ENCODE data around the gene NFATC2. TPM values are rescaled to one million over a fixed set of nuclear protein-coding genes. Genes with fewer than 3 reads are reported as not detected.

The NFATC2 gene
- total RNA-seq, 1 experiment from 2014 or later, result 5.0 TPM

DNA sequence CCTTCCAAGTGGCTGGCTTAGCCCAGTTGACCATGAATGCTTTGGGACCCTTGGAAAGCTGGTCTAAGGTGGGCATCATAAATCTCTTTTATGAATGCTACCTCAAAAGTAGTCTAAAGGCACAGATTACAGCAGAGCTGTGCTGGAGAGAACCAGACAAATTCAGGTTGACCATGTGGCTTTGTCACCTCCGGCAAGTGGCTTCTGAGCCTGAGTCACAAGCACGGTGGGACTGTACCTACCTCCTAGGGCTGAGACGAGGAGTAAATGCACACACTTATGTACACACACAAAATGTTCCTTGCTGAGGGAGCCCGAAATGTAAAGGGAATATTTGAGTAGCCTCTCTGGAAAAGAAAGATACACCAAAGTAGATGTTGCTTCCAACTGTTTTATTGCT is 155.9 kb downstream of the NFATC2 start:
- DNase-seq (ENCODE audit: low read depth, low spot score), result no peak
- ChIA-PET POLR2A (no interaction called here), RAD21 (ENCODE audit: low non-redundant PET in 1 of 2, low total read pairs in 2 of 2, uncharacterized antibody in 2 of 2, unreplicated experiment in 2 of 2) (interaction anchor here (0.6 to 1.1 kb wide), 3 partner anchors 209 to 238 kb away, joined by 3 to 13 read pairs (median 4); no protein-coding TSS in a partner anchor), CTCF (interaction anchor here (1.0 to 2.8 kb wide), 12 partner anchors 9 to 697 kb away, joined by 3 to 56 read pairs (median 4); partner anchors contain the start of gene NFATC2)
- no peak overlapping the region for H3K27ac ChIP-seq (ENCODE audit: low read depth, low read length)
- H3K4me3 ChIP-seq (replicated peaks in 1 of 2; ENCODE audit: low read depth in 1 of 2, low read length in 2 of 2), result no peak overlapping the region
- no peaks in the 10 kb centered on the region for H3K36me3 ChIP-seq (ENCODE audit: control insufficient read depth in 1 of 2, insufficient read depth in 2 of 2, low read length in 2 of 2)
- no peak overlapping the region for H3K9ac ChIP-seq (ENCODE audit: low read length)
- no peaks in the 10 kb centered on the region for H3K9me2 ChIP-seq (ENCODE audit: insufficient read depth)
- no peaks in the 10 kb centered on the region for H3K27me3 ChIP-seq (ENCODE audit: insufficient read depth, low read length)
- H3K4me2 ChIP-seq (ENCODE audit: low read length), result no peak overlapping the region
- H3K4me1 ChIP-seq (ENCODE audit: control insufficient read depth in 1 of 2, insufficient read depth in 2 of 2, low read length in 2 of 2), result no peaks in the 10 kb centered on the region; a peak in 1 of 4 replicates
- ATAC-seq, result no peak
- no peaks in the 10 kb centered on the region for H4K20me1 ChIP-seq (ENCODE audit: insufficient read depth)
- no peaks in the 10 kb centered on the region for H3K79me2 ChIP-seq (ENCODE audit: insufficient read depth, low read length)
- TF ChIP-seq CBX3 (IDR thresholded peaks at IDR 0.05; ENCODE audit: low read depth), result no peak
- no peak for TF ChIP-seq ELF1 (IDR thresholded peaks at IDR 0.05; ENCODE audit: borderline replicate concordance, low read depth)
- TF ChIP-seq, protein P1, sequence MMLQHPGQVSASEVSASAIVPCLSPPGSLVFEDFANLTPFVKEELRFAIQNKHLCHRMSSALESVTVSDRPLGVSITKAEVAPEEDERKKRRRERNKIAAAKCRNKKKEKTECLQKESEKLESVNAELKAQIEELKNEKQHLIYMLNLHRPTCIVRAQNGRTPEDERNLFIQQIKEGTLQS (IDR thresholded peaks at IDR 0.05), result no peak
- no peak for TF ChIP-seq FOSL1 (IDR thresholded peaks at IDR 0.05; ENCODE audit: low read depth)
- TF ChIP-seq EGR1 (IDR thresholded peaks at IDR 0.05; ENCODE audit: low read depth), result no peak
- no peak for TF ChIP-seq ZFX (IDR thresholded peaks at IDR 0.05)
- TF ChIP-seq CEBPB (IDR thresholded peaks at IDR 0.05; ENCODE audit: low read depth), result no peak
- H3K9me3 ChIP-seq (ENCODE audit: control insufficient read depth in 1 of 2, insufficient read depth in 1 of 2, low read depth in 1 of 2, low read length in 2 of 2), result no peaks in the 10 kb centered on the region
- H2AFZ ChIP-seq (ENCODE audit: low read depth, low read length, poor library complexity, severe bottlenecking), result no peak overlapping the region
- intact Hi-C loops (cut with micrococcal nuclease), result loop anchor here (1.0 to 5.0 kb wide), 2 partner anchors 146 to 209 kb away; no protein-coding TSS in a partner anchor
- no TSS peak for BruUV-seq (replicated peaks)

DNA sequence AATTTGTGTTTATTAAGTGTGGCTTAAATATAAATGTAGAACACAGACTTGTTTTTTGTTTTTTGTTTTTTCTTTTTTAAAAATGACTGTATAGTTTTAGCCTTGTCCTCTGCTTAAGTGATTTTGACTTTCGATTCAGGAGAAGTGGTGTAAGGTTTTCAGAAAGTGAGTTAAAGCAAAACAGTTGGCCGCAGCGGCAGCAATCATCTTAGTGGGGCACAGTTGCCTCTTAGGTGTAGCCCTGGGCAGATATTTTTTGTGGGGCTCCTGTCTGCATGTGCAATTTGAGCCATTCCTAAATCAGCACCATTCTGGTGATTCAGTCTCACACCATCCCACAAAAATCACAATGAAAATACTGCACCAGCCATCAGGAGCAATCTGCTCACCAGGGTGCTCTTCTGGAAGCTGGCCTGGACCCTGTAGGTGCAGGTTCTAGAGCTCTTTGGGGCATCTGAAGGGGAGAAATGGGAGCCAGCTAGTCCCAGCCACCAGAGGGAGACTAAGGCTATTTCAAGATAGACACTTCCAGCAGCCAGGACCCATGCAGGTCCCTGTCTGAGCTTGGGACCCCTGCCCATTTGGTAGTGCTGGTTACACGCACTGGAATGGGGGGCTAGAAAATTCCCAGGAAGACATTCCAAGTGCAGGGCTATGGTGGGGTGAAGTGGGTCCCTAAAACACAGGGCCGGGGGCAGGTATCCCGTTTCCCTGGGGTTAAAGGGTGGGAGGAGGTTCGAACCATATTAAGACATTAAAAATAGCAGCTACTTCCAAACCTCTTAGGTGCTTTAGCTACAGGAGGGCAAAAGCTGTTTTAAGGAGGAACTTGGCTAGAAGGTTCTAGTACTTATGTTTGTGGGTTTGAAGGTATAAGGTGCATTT is 156.6 kb downstream of the NFATC2 start:
- H4K20me1 ChIP-seq (ENCODE audit: insufficient read depth), result no peaks in the 10 kb centered on the region
- H3K9ac ChIP-seq (ENCODE audit: low read length), result no peak overlapping the region
- H2AFZ ChIP-seq (ENCODE audit: low read depth, low read length, poor library complexity, severe bottlenecking), result no peak overlapping the region
- ATAC-seq, result peak; percentile 87
- no peak overlapping the region for H3K4me3 ChIP-seq (replicated peaks in 1 of 2; ENCODE audit: low read depth in 1 of 2, low read length in 2 of 2)
- ChIA-PET CTCF (interaction anchor here (0.7 to 2.8 kb wide), 14 partner anchors 10 to 697 kb away, joined by 3 to 56 read pairs (median 4); partner anchors contain the start of gene NFATC2), RAD21 (ENCODE audit: low non-redundant PET in 1 of 2, low total read pairs in 2 of 2, uncharacterized antibody in 2 of 2, unreplicated experiment in 2 of 2) (interaction anchor here (0.6 to 1.1 kb wide), 4 partner anchors 209 to 238 kb away, joined by 3 to 13 read pairs (median 4); no protein-coding TSS in a partner anchor), POLR2A (no interaction called here)
- no TSS peak for BruUV-seq (replicated peaks)
- H3K27me3 ChIP-seq (ENCODE audit: insufficient read depth, low read length), result no peaks in the 10 kb centered on the region
- H3K4me1 ChIP-seq (ENCODE audit: control insufficient read depth in 1 of 2, insufficient read depth in 2 of 2, low read length in 2 of 2), result no peaks in the 10 kb centered on the region; a peak in 1 of 4 replicates
- no peaks in the 10 kb centered on the region for H3K79me2 ChIP-seq (ENCODE audit: insufficient read depth, low read length)
- peak; percentile 24 for DNase-seq (ENCODE audit: low read depth, low spot score)
- H3K36me3 ChIP-seq (ENCODE audit: control insufficient read depth in 1 of 2, insufficient read depth in 2 of 2, low read length in 2 of 2), result no peaks in the 10 kb centered on the region
- H3K27ac ChIP-seq (ENCODE audit: low read depth, low read length), result no peak overlapping the region
- intact Hi-C loops (cut with micrococcal nuclease), result loop anchor here (1.0 to 5.0 kb wide), 2 partner anchors 146 to 209 kb away; no protein-coding TSS in a partner anchor
- no peak overlapping the region for H3K4me2 ChIP-seq (ENCODE audit: low read length)
- TF ChIP-seq RAD21 (IDR thresholded peaks at IDR 0.05; ENCODE audit: low read depth), result peak; percentile 81
- TF ChIP-seq, protein P2, sequence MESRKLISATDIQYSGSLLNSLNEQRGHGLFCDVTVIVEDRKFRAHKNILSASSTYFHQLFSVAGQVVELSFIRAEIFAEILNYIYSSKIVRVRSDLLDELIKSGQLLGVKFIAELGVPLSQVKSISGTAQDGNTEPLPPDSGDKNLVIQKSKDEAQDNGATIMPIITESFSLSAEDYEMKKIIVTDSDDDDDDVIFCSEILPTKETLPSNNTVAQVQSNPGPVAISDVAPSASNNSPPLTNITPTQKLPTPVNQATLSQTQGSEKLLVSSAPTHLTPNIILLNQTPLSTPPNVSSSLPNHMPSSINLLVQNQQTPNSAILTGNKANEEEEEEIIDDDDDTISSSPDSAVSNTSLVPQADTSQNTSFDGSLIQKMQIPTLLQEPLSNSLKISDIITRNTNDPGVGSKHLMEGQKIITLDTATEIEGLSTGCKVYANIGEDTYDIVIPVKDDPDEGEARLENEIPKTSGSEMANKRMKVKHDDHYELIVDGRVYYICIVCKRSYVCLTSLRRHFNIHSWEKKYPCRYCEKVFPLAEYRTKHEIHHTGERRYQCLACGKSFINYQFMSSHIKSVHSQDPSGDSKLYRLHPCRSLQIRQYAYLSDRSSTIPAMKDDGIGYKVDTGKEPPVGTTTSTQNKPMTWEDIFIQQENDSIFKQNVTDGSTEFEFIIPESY (IDR thresholded peaks at IDR 0.05; ENCODE audit: extremely low read depth, insufficient replicate concordance, low read length), result no peak
- TF ChIP-seq, protein P3, sequence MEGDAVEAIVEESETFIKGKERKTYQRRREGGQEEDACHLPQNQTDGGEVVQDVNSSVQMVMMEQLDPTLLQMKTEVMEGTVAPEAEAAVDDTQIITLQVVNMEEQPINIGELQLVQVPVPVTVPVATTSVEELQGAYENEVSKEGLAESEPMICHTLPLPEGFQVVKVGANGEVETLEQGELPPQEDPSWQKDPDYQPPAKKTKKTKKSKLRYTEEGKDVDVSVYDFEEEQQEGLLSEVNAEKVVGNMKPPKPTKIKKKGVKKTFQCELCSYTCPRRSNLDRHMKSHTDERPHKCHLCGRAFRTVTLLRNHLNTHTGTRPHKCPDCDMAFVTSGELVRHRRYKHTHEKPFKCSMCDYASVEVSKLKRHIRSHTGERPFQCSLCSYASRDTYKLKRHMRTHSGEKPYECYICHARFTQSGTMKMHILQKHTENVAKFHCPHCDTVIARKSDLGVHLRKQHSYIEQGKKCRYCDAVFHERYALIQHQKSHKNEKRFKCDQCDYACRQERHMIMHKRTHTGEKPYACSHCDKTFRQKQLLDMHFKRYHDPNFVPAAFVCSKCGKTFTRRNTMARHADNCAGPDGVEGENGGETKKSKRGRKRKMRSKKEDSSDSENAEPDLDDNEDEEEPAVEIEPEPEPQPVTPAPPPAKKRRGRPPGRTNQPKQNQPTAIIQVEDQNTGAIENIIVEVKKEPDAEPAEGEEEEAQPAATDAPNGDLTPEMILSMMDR (IDR thresholded peaks at IDR 0.05 in 2 of 3, conservative IDR thresholded peaks at IDR 0.05 in 1 of 3; ENCODE audit: borderline replicate concordance in 1 of 3, insufficient read depth in 1 of 3, low read depth in 2 of 3, low read length in 2 of 3), result peak; percentile 72 to 76 (median 72); a peak in 5 of 6 replicates
- no peaks in the 10 kb centered on the region for H3K9me2 ChIP-seq (ENCODE audit: insufficient read depth)
- no peaks in the 10 kb centered on the region for H3K9me3 ChIP-seq (ENCODE audit: control insufficient read depth in 1 of 2, insufficient read depth in 1 of 2, low read depth in 1 of 2, low read length in 2 of 2)

Data from HCT116 (cell line).